ENCODE data around the gene ADIPOQ. TPM values are rescaled to one million over a fixed set of nuclear protein-coding genes. Genes with fewer than 3 reads are reported as not detected.
A peak's percentile ranks its signal among the peaks of the same experiment; 100 is the strongest.
"Not testable (repeated sequence)": the region's sequence is repeated elsewhere in the genome, so short reads cannot be mapped to it uniquely, and the experiment has no call there.

ADIPOQ gene
- total and polyA plus RNA-seq, 2 donors (not counting 1 experiment from before 2014, with no cell fraction given) = not detected

DNA sequence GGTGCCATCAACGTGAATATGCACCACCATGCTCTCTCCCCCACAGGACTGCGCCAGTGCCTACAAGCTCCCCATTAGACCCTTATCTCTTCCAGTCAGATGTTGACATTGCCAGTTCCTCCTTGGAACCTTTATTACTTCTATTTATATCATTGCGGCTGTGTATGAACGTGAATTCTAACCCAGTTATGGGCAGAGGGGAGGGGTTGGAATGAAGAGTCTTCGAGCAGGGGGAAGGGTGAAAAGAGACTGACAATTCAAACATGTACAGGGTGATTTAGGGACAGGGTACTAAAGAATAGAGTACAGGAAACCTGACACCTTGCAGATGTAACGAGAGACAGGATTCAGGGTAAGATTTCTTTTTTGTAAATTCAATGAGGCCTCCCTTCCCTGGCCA, 46.1 kb downstream of the ADIPOQ start:
- Histone ChIP-seq H3K4me1 (ENCODE audit: control insufficient read depth in 2 of 2, insufficient read depth in 2 of 2, low read length in 2 of 2) (no peaks in the 10 kb centered on the region), H3K9ac (ENCODE audit: low read length) (no peak overlapping the region), H3K36me3 (replicated peaks in 1 of 2; ENCODE audit: control extremely low read depth in 1 of 2, control insufficient read depth in 1 of 2, extremely low read depth in 1 of 2, insufficient read depth in 2 of 2, low read length in 1 of 2) (no peaks in the 10 kb centered on the region), H3K4me3 (ENCODE audit: control extremely low read depth in 1 of 5, extremely low read depth in 1 of 5, insufficient read depth in 1 of 5, low read depth in 2 of 5, low read length in 4 of 5) (no peak overlapping the region), H3K9me3 (ENCODE audit: control extremely low read depth in 1 of 3, control insufficient read depth in 2 of 3, insufficient read depth in 1 of 3, low read length in 2 of 3) (no peaks in the 10 kb centered on the region), H3K27ac (ENCODE audit: low read length in 2 of 2) (no peak overlapping the region), H3K4me2 (replicated peaks; ENCODE audit: low read depth, low read length, poor library complexity, severe bottlenecking) (no peak overlapping the region), H3K79me2 (ENCODE audit: control insufficient read depth, insufficient read depth, low read length) (no peaks in the 10 kb centered on the region), H4K20me1 (ENCODE audit: control insufficient read depth, insufficient read depth, low read length, poor library complexity, severe bottlenecking) (no peaks in the 10 kb centered on the region), H2AFZ (ENCODE audit: insufficient read depth, low read depth, low read length, poor library complexity, severe bottlenecking) (peak overlapping the region; percentile 49), H3K27me3 (replicated peaks in 1 of 4; ENCODE audit: control extremely low read depth in 1 of 4, control insufficient read depth in 3 of 4, insufficient read depth in 4 of 4, low read length in 3 of 4) (peaks cover 0 to 5% (median 0%) of the 10 kb centered on the region in 4 experiments)
- 0% methylated on average over 1 of the region's 6 CpGs for WGBS (ENCODE audit: insufficient coverage)
- ChIA-PET POLR2A (no interaction called here), CTCF (no interaction called here)
- H3K27ac Mint-ChIP-seq = no peak overlapping the region
- TF ChIP-seq, protein P1, sequence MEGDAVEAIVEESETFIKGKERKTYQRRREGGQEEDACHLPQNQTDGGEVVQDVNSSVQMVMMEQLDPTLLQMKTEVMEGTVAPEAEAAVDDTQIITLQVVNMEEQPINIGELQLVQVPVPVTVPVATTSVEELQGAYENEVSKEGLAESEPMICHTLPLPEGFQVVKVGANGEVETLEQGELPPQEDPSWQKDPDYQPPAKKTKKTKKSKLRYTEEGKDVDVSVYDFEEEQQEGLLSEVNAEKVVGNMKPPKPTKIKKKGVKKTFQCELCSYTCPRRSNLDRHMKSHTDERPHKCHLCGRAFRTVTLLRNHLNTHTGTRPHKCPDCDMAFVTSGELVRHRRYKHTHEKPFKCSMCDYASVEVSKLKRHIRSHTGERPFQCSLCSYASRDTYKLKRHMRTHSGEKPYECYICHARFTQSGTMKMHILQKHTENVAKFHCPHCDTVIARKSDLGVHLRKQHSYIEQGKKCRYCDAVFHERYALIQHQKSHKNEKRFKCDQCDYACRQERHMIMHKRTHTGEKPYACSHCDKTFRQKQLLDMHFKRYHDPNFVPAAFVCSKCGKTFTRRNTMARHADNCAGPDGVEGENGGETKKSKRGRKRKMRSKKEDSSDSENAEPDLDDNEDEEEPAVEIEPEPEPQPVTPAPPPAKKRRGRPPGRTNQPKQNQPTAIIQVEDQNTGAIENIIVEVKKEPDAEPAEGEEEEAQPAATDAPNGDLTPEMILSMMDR (IDR thresholded peaks at IDR 0.05) = no peak
- no peak for TF ChIP-seq EZH2 (IDR thresholded peaks at IDR 0.05; ENCODE audit: borderline replicate concordance, insufficient read depth, low read depth, low read length, poor library complexity, severe bottlenecking)
- H3K4me3 Mint-ChIP-seq = no peak overlapping the region
- H3K27me3 Mint-ChIP-seq = peaks cover 21% of the 10 kb centered on the region
- H3K4me1 Mint-ChIP-seq = peaks cover 7% of the 10 kb centered on the region
- DNase-seq = no peak
- intact Hi-C loops (cut with micrococcal nuclease) = no loop called here
- H3K9me3 Mint-ChIP-seq (ENCODE audit: insufficient read depth) = no peaks in the 10 kb centered on the region
- no peak for ATAC-seq (ENCODE audit: low read depth)

DNA sequence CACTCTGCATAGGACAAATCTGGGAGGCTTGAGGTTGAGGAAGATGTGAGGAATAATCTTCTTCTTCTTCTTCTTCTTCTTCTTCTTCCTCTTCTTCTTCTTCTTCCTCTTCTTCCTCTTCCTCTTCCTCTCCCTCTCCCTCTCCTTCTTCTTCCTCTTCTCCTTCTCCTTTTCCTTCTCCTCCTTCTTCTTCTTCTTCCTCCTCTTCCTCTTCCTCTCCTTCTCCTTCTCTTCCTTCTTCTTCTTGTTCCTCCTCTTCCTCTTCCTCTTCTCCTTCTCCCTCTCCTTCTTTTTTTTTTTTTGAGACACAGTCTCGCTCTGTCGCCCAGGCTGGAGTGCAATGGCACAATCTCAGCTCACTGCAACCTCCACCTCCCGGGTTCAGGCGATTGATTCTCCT, 47.2 kb downstream of the ADIPOQ start:
- POLR2A ChIA-PET = interaction anchor here (0.7 kb wide), 2 partner anchors 42 to 317 kb away, joined by 4 to 8 read pairs; no protein-coding TSS in a partner anchor
- H3K4me1 ChIP-seq (ENCODE audit: control insufficient read depth in 2 of 2, insufficient read depth in 2 of 2, low read length in 2 of 2); H3K27ac Mint-ChIP-seq; H3K4me3 Mint-ChIP-seq; H3K4me2 ChIP-seq (replicated peaks; ENCODE audit: low read depth, low read length, poor library complexity, severe bottlenecking); DNase-seq; H3K9me3 ChIP-seq (ENCODE audit: control extremely low read depth in 1 of 3, control insufficient read depth in 2 of 3, insufficient read depth in 1 of 3, low read length in 2 of 3); H4K20me1 ChIP-seq (ENCODE audit: control insufficient read depth, insufficient read depth, low read length, poor library complexity, severe bottlenecking); H3K27ac ChIP-seq (ENCODE audit: low read length in 2 of 2); H3K4me3 ChIP-seq (ENCODE audit: control extremely low read depth in 1 of 5, extremely low read depth in 1 of 5, insufficient read depth in 1 of 5, low read depth in 2 of 5, low read length in 4 of 5); H2AFZ ChIP-seq (ENCODE audit: insufficient read depth, low read depth, low read length, poor library complexity, severe bottlenecking); ATAC-seq (ENCODE audit: low read depth); intact Hi-C loops (cut with micrococcal nuclease); H3K9ac ChIP-seq (ENCODE audit: low read length); H3K36me3 ChIP-seq (replicated peaks in 1 of 2; ENCODE audit: control extremely low read depth in 1 of 2, control insufficient read depth in 1 of 2, extremely low read depth in 1 of 2, insufficient read depth in 2 of 2, low read length in 1 of 2); H3K27me3 ChIP-seq (replicated peaks in 1 of 4; ENCODE audit: control extremely low read depth in 1 of 4, control insufficient read depth in 3 of 4, insufficient read depth in 4 of 4, low read length in 3 of 4); H3K79me2 ChIP-seq (ENCODE audit: control insufficient read depth, insufficient read depth, low read length); H3K9me3 Mint-ChIP-seq (ENCODE audit: insufficient read depth); H3K4me1 Mint-ChIP-seq: not testable (repeated sequence)
- CTCF ChIA-PET = interaction anchor here (0.6 kb wide), 1 partner anchor 66 kb away, joined by 3 read pairs; no protein-coding TSS in a partner anchor
- H3K27me3 Mint-ChIP-seq = peaks cover 18% of the 10 kb centered on the region
- WGBS (ENCODE audit: insufficient coverage) = no CpG with 5 or more reads among the region's 4 CpGs

All from B cell (primary cell).